ENCODE data around the gene FUT7. TPM values are rescaled to one million over a fixed set of nuclear protein-coding genes. Genes with fewer than 3 reads are reported as not detected.

Gene FUT7
- total and polyA plus RNA-seq, 2 donors from 2014 or later, result 0.60 TPM; not detected in 1

DNA sequence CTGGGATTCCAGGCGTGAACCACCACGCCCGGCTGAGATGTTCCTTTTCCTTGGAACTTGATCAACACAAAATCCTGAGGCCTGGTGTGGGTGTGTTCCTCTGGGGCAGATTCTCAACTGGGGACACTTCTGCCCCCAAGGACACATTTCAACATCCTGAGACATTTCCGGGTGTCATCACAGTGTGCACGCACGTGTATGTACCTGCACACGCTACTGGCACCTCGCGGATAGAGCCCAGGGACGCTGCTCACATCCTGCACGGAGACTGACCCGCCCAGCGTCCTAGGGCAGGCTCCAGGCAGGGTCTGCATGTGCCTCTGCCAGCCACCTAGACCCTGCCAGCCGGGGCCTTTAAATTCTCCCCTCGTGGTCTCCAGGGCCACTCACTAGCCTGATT lies 30.5 kb upstream of the FUT7 start:
- FAIRE-seq (no peak), DNase-seq (no peak)
- H3K4me1 ChIP-seq (ENCODE audit: control insufficient read depth in 2 of 3, insufficient read depth in 2 of 3, low read depth in 1 of 3, low read length in 3 of 3), result peaks cover 0 to 2% (median 0%) of the 10 kb centered on the region in 3 donors
- H3K36me3 ChIP-seq (ENCODE audit: control insufficient read depth in 2 of 3, insufficient read depth in 3 of 3, low read length in 3 of 3), result no peaks in the 10 kb centered on the region
- no peak overlapping the region for H3K27ac ChIP-seq (ENCODE audit: low read depth in 2 of 2, low read length in 2 of 2)
- no peaks in the 10 kb centered on the region for H3K9me3 ChIP-seq (ENCODE audit: control insufficient read depth in 2 of 3, insufficient read depth in 1 of 3, low read length in 3 of 3)
- intact Hi-C loops (cut with DNase I), result no loop called here
- no peaks in the 10 kb centered on the region for H3K27me3 ChIP-seq (ENCODE audit: control insufficient read depth, insufficient read depth, low read length)
- TF ChIP-seq, protein P1, sequence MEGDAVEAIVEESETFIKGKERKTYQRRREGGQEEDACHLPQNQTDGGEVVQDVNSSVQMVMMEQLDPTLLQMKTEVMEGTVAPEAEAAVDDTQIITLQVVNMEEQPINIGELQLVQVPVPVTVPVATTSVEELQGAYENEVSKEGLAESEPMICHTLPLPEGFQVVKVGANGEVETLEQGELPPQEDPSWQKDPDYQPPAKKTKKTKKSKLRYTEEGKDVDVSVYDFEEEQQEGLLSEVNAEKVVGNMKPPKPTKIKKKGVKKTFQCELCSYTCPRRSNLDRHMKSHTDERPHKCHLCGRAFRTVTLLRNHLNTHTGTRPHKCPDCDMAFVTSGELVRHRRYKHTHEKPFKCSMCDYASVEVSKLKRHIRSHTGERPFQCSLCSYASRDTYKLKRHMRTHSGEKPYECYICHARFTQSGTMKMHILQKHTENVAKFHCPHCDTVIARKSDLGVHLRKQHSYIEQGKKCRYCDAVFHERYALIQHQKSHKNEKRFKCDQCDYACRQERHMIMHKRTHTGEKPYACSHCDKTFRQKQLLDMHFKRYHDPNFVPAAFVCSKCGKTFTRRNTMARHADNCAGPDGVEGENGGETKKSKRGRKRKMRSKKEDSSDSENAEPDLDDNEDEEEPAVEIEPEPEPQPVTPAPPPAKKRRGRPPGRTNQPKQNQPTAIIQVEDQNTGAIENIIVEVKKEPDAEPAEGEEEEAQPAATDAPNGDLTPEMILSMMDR (IDR thresholded peaks at IDR 0.05; ENCODE audit: borderline replicate concordance, extremely low read depth, insufficient read depth), result no peak
- H3K4me3 ChIP-seq (ENCODE audit: low read length in 3 of 3), result no peak overlapping the region
- H3K9ac ChIP-seq (ENCODE audit: low read length in 3 of 3), result no peak overlapping the region

- peaks cover 0 to 12% (median 5%) of the 10 kb centered on the region in 3 donors for H3K4me1 ChIP-seq (ENCODE audit: control insufficient read depth in 2 of 3, insufficient read depth in 2 of 3, low read depth in 1 of 3, low read length in 3 of 3)
- intact Hi-C loops (cut with DNase I), result no loop called here
- H3K4me3 ChIP-seq (ENCODE audit: low read length in 3 of 3), result no peak overlapping the region
- no peak overlapping the region for H3K27ac ChIP-seq (ENCODE audit: low read depth in 2 of 2, low read length in 2 of 2)
- H3K9me3 ChIP-seq (ENCODE audit: control insufficient read depth in 2 of 3, insufficient read depth in 1 of 3, low read length in 3 of 3), result no peaks in the 10 kb centered on the region
- TF ChIP-seq, protein P1 (IDR thresholded peaks at IDR 0.05; ENCODE audit: borderline replicate concordance, extremely low read depth, insufficient read depth), result no peak
- DNase-seq, result no peak
- no peaks in the 10 kb centered on the region for H3K36me3 ChIP-seq (ENCODE audit: control insufficient read depth in 2 of 3, insufficient read depth in 3 of 3, low read length in 3 of 3)
- H3K9ac ChIP-seq (ENCODE audit: low read length in 3 of 3), result no peak overlapping the region
- FAIRE-seq, result no peak
- H3K27me3 ChIP-seq (ENCODE audit: control insufficient read depth, insufficient read depth, low read length), result no peaks in the 10 kb centered on the region
These were observed 26.8 kb upstream of the FUT7 start for GRCh38 chr9:137058521-137059234.

GRCh38 chr9:137057545-137057944 lies 25.7 kb upstream of the FUT7 start:
- no peak overlapping the region for H3K27ac ChIP-seq (ENCODE audit: low read depth in 2 of 2, low read length in 2 of 2)
- no peak overlapping the region for H3K4me3 ChIP-seq (ENCODE audit: low read length in 3 of 3)
- TF ChIP-seq, protein P1 (IDR thresholded peaks at IDR 0.05; ENCODE audit: borderline replicate concordance, extremely low read depth, insufficient read depth), result no peak
- H3K9me3 ChIP-seq (ENCODE audit: control insufficient read depth in 2 of 3, insufficient read depth in 1 of 3, low read length in 3 of 3), result no peaks in the 10 kb centered on the region
- H3K36me3 ChIP-seq (ENCODE audit: control insufficient read depth in 2 of 3, insufficient read depth in 3 of 3, low read length in 3 of 3), result no peaks in the 10 kb centered on the region
- H3K4me1 ChIP-seq (ENCODE audit: control insufficient read depth in 2 of 3, insufficient read depth in 2 of 3, low read depth in 1 of 3, low read length in 3 of 3), result peaks cover 0 to 18% (median 5%) of the 10 kb centered on the region in 3 donors
- no peak for FAIRE-seq
- peaks cover 2% of the 10 kb centered on the region for H3K27me3 ChIP-seq (ENCODE audit: control insufficient read depth, insufficient read depth, low read length)
- intact Hi-C loops (cut with DNase I), result no loop called here
- no peak for DNase-seq
- no peak overlapping the region for H3K9ac ChIP-seq (ENCODE audit: low read length in 3 of 3)
